Stomach (tissue), 9 donors: Measurements from ENCODE around the gene SLC4A2. TPM values are rescaled to one million over a fixed set of nuclear protein-coding genes. Genes with fewer than 3 reads are reported as not detected.

Experiments used
- DNase-seq, 2 donors: peaks; one replicate each; pipeline versions ENCODE4 v3.0.0 to v3.0.0-alpha.2; 2013 to 2019
- H3K27ac ChIP-seq, 5 donors: fragments of 200-600 bp in 4 of 5; sonication (generic) in 4 of 5; one replicate each; pipeline ENCODE4 v1.5.1; 2013 to 2019; ENCODE audit warnings: mild to moderate bottlenecking in 1 of 5, moderate library complexity in 1 of 5
- H3K27me3 ChIP-seq, 3 donors: fragments of 200-600 bp; sonication (generic); one replicate each; pipeline ENCODE4 v1.5.1; 2017 to 2019; ENCODE audit warnings: mixed run types in 1 of 3
- H3K36me3 ChIP-seq, 4 donors: fragments of 200-600 bp; sonication (generic); 1 replicate in 3 of 4; 2 replicates in 1 of 4; pipeline ENCODE4 v1.5.1; 2016 to 2019
- H3K4me1 ChIP-seq, 4 donors: fragments of 200-600 bp; sonication (generic); one replicate each; pipeline ENCODE4 v1.5.1; 2016 to 2019
- H3K4me3 ChIP-seq, 4 donors: fragments of 200-600 bp; sonication (generic) in 3 of 4; one replicate each; pipeline ENCODE4 v1.5.1; 2016 to 2019; ENCODE audit warnings: mild to moderate bottlenecking in 1 of 4
- H3K9me3 ChIP-seq, 4 donors: fragments of 200-600 bp; sonication (generic); one replicate each; pipeline ENCODE4 v1.5.1; 2016 to 2019
- EP300 ChIP-seq: sonication (generic); formaldehyde crosslinking; IDR thresholded peaks from one replicate; pipeline ENCODE4 v1.6.1; 2017; ENCODE audit warnings: antibody characterized with exemption
- POLR2A ChIP-seq, 4 donors: fragments of 450-650 bp; IDR thresholded peaks; one replicate each; pipeline ENCODE4 v1.6.1; 2016; ENCODE audit warnings: antibody characterized with exemption in 4 of 4, control low read depth in 2 of 4, mild to moderate bottlenecking in 1 of 4, moderate library complexity in 1 of 4
- POLR2AphosphoS5 ChIP-seq, 3 donors: sonication (generic); formaldehyde crosslinking; IDR thresholded peaks; one replicate each; pipeline ENCODE4 v1.6.1; 2016; ENCODE audit warnings: antibody characterized with exemption in 3 of 3
- WGBS, 5 donors: extraction: QIAGEN DNeasy Blood & Tissue Kit in 3 of 5; methylation state at CpG; one replicate each; pipeline versions ENCODE4 v1.1.5 to v1.1.7; 2013 to 2018; 5-methylcytosine and 5-hydroxymethylcytosine counted together
- intact Hi-C: fragments of 100-400 bp; cut with DNase I; formaldehyde crosslinking; loops from one replicate; pipeline ENCODE4 v1.15.1; 2023; ENCODE audit warnings: low total_unique reads
- polyA plus RNA-seq, 3 donors: library from polyadenylated mRNA; stranded (reverse); fragments of 200-250 nt; gene quantifications; one replicate each; pipeline ENCODE4 v1.2.3, GENCODE V29; 2013
- total RNA-seq, 5 donors: library from RNA; depleted of rRNA; stranded (reverse); fragments of >200 nt; gene quantifications; one replicate each; pipeline versions ENCODE4 v1.1.0 to v1.2.3, GENCODE V29; 2014 to 2016
- TF ChIP-seq, protein P1 (sequence below), 7 experiments: fragments of 450-650 bp in 4 of 7; fragments of 200-600 bp in 3 of 7; sonication (generic) in 3 of 7; IDR thresholded peaks; one replicate each; pipeline ENCODE4 v1.5.1; 2016 to 2019; ENCODE audit warnings: antibody characterized with exemption in 7 of 7, control low read depth in 2 of 7, mild to moderate bottlenecking in 1 of 7
- donor health status: healthy with polysubstance abuse.
- donor health status: Bipolar disorder and iron deficiency.
- donor health status: healthy.

The SLC4A2 gene
- total and polyA plus RNA-seq, 8 donors: 65.9 to 296 (median 126) TPM

DNA sequence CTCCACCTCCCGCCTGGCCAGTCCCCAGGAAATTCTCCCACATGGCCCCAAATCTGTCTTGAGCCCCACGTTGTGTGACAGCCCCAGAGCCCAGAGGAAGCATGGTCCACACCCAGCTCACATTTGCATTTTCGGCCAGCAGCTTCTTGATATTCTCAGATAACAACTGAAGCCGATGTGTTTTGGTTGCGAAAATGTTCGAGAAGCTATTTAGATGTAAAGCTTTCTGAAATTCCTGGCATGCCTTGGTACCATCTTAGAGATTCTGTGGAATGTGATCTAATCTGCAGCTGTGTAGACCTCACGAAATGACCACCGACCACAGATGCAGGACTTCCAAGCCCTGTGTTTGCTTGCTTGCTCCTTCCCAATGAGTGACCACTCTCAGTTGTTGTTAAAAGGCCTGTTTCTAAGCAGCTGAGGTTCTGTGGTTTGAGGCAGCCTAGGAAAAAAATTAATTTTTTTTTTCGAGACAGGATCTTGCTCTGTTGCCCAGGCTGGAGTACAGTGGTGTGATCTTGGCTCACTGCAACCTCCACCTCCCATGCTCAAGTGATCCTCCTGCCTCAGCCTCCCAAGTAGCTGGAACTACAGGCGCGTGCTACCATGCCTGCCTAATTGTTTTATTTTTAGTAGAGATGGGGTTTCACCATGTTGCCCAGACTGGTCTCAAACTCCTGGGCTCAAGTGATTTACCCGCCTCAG is 8.8 kb downstream of the SLC4A2 start:
- intact Hi-C loops: loop anchor here (10.0 kb wide), 1 partner anchor 47 kb away; no protein-coding TSS in a partner anchor
- WGBS, 5 donors: 78 to 86% (median 85%) methylated on average over 12 of the region's 12 CpGs
- no peaks in the 10 kb centered on the region for H3K27me3 ChIP-seq
- peaks cover 6 to 22% (median 10%) of the 10 kb centered on the region in 4 donors for H3K4me1 ChIP-seq
- no peak for TF ChIP-seq POLR2AphosphoS5 (IDR thresholded peaks at IDR 0.05)
- no peak overlapping the region for H3K4me3 ChIP-seq
- DNase-seq: no peak
- H3K27ac ChIP-seq: no peak overlapping the region
- H3K36me3 ChIP-seq: peaks cover 80 to 96% (median 94%) of the 10 kb centered on the region in 4 donors
- no peaks in the 10 kb centered on the region for H3K9me3 ChIP-seq

DNA sequence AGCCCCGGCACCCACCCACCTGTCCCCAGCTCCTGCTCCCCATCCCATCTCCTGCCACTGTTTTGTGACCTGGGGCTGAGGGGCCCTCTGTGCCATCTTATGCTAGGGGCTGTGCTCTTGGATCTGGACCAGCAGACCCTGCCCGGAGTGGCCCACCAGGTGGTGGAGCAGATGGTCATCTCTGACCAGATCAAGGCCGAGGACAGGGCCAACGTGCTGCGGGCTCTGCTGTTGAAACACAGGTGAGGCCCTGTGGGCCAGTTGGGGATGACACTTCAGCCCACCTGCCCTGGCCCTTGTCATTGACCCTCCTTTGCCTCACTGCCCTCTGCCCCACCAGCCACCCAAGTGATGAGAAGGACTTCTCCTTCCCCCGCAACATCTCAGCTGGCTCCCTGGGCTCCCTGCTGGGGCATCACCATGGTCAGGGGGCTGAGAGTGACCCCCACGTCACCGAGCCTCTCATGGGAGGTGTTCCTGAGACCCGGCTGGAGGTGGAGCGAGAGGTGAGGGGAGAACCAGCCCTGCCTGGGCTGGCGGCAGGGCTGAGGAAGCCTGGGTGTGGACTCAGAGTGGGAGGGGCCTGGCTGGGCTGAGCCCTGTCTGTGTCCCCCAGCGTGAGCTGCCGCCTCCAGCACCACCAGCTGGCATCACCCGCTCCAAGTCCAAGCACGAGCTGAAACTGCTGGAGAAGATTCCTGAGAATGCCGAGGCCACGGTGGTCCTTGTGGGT is 10.6 kb downstream of the SLC4A2 start:
- no peak for DNase-seq
- H3K36me3 ChIP-seq: peaks cover 89 to 100% (median 100%) of the 10 kb centered on the region in 4 donors
- WGBS, 5 donors: 64 to 88% (median 81%) methylated on average over 4 to 17 of the region's 17 CpGs

DNA sequence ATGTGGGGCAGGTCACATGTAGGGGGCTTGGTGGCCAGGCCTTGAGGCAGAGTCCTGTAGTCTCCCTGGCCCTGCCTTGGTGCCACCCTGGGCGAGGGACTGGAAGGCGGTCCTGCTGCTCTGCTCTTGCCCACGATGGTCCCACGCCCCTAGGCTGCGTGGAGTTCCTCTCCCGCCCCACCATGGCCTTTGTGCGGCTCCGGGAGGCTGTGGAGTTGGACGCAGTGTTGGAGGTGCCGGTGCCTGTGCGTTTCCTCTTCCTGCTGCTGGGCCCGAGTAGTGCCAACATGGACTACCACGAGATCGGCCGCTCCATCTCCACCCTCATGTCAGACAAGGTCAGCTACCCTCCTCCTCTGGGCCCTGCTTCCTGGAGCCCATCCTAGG is 11.2 kb downstream of the SLC4A2 start:
- TF ChIP-seq POLR2AphosphoS5 (IDR thresholded peaks at IDR 0.05) (no peak), POLR2A (IDR thresholded peaks at IDR 0.05) (no peak), EP300 (no peak)
- TF ChIP-seq, protein P1, sequence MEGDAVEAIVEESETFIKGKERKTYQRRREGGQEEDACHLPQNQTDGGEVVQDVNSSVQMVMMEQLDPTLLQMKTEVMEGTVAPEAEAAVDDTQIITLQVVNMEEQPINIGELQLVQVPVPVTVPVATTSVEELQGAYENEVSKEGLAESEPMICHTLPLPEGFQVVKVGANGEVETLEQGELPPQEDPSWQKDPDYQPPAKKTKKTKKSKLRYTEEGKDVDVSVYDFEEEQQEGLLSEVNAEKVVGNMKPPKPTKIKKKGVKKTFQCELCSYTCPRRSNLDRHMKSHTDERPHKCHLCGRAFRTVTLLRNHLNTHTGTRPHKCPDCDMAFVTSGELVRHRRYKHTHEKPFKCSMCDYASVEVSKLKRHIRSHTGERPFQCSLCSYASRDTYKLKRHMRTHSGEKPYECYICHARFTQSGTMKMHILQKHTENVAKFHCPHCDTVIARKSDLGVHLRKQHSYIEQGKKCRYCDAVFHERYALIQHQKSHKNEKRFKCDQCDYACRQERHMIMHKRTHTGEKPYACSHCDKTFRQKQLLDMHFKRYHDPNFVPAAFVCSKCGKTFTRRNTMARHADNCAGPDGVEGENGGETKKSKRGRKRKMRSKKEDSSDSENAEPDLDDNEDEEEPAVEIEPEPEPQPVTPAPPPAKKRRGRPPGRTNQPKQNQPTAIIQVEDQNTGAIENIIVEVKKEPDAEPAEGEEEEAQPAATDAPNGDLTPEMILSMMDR (IDR thresholded peaks at IDR 0.05): no peak
- no peak for DNase-seq
- Histone ChIP-seq H3K36me3 (peaks cover 89 to 100% (median 100%) of the 10 kb centered on the region in 4 donors), H3K4me3 (no peak overlapping the region), H3K27ac (no peak overlapping the region), H3K27me3 (no peaks in the 10 kb centered on the region), H3K9me3 (no peaks in the 10 kb centered on the region), H3K4me1 (peaks cover 0 to 1% (median 0%) of the 10 kb centered on the region in 4 donors)
- intact Hi-C loops: no loop called here
- 89 to 99% (median 93%) methylated on average over 8 to 15 of the region's 15 CpGs for WGBS, 5 donors

More for the DNA sequence above, 10.6 kb downstream of the SLC4A2 start:
- Histone ChIP-seq H3K4me3 (no peak overlapping the region), H3K4me1 (peaks cover 0 to 4% (median 2%) of the 10 kb centered on the region in 4 donors), H3K27me3 (no peaks in the 10 kb centered on the region), H3K27ac (no peak overlapping the region), H3K9me3 (no peaks in the 10 kb centered on the region)
- intact Hi-C loops: loop anchor here (10.0 kb wide), 1 partner anchor 45 kb away; no protein-coding TSS in a partner anchor
- TF ChIP-seq POLR2AphosphoS5 (IDR thresholded peaks at IDR 0.05) (no peak), POLR2A (IDR thresholded peaks at IDR 0.05) (no peak), EP300 (no peak)
- TF ChIP-seq, protein P1 (IDR thresholded peaks at IDR 0.05): no peak

DNA sequence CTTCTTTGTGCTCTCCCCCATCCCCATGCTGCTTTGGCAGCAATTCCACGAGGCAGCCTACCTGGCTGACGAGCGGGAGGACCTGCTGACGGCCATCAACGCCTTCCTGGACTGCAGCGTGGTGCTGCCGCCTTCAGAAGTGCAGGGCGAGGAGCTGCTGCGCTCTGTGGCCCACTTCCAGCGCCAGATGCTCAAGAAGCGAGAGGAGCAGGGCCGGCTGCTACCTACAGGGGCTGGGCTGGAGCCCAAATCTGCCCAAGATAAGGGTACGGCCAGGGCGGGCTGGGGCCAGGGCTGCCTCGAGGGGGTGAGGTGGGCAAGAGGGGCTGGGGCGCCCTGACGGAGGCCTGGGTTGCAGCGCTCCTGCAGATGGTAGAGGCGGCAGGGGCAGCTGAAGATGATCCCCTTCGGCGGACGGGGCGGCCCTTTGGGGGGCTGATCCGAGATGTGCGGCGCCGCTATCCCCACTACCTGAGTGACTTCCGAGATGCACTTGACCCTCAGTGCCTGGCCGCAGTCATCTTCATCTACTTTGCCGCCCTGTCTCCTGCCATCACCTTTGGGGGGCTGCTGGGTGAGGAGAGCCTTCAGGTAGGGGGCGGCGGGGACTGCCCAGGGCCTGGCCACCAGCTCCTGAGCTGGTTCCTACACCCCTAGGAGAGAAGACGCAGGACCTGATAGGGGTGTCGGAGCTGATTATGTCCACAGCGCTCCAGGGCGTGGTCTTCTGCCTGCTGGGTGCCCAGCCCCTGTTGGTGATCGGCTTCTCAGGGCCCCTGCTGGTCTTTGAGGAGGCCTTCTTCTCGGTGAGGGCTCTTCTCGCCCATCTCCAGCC is 11.9 kb downstream of the SLC4A2 start:
- Histone ChIP-seq H3K9me3 (no peaks in the 10 kb centered on the region), H3K4me3 (no peak overlapping the region), H3K27me3 (no peaks in the 10 kb centered on the region), H3K36me3 (peaks cover 90 to 100% (median 100%) of the 10 kb centered on the region in 4 donors), H3K4me1 (peaks cover 0 to 2% (median under 1%) of the 10 kb centered on the region in 4 donors), H3K27ac (no peak overlapping the region)
- TF ChIP-seq, protein P1 (IDR thresholded peaks at IDR 0.05): no peak
- TF ChIP-seq POLR2A (IDR thresholded peaks at IDR 0.05) (no peak), POLR2AphosphoS5 (IDR thresholded peaks at IDR 0.05) (no peak), EP300 (no peak)
- no peak for DNase-seq
- intact Hi-C loops: no loop called here
- 88 to 91% (median 89%) methylated on average over 17 to 39 of the region's 39 CpGs for WGBS, 5 donors
